ENCODE data around the gene EBF4.

Gene EBF4

DNA sequence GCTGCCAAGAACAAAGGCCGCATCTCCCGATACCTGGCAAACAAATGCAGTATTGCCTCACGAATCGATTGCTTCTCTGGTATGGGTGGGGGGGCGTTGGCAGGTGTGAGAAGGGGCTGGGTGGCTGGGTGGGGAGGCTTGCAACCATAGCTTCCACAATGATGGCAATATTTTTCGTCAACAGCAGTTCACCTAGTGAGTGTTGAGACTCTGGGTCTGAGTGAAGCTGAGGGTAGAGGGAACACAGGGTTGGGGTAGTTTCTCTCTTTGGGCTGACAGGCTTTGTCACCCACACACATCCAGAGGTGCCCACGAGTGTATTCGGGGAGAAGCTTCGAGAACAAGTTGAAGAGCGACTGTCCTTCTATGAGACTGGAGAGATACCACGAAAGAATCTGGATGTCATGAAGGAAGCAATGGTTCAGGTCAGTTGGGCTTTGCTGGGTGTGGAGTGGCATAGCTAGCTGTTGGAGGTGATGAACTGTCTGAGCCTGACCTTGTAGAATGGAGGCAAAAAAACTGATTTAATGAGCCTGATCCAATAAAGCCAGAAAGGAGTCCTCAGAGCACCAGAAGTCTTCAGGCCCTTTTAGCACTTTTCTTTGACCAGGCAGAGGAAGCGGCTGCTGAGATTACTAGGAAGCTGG, 36.0 kb upstream of the EBF4 start:
- no peak for DNase-seq (ENCODE audit: extremely low spot score)
- ChIA-PET CTCF (no interaction called here), POLR2A (interaction anchor here (0.6 to 7.0 kb wide), 5 partner anchors 7 to 135 kb away, joined by 3 to 79 read pairs (median 3); partner anchors contain the start of gene IDH3B)
- no peak for TF ChIP-seq NFRKB (IDR thresholded peaks at IDR 0.05)
- no peak for TF ChIP-seq ELF4 (IDR thresholded peaks at IDR 0.05)
- no peak for TF ChIP-seq HDGF (IDR thresholded peaks at IDR 0.05; ENCODE audit: borderline replicate concordance)
- TF ChIP-seq FOXK2 (IDR thresholded peaks at IDR 0.05), result no peak
- TF ChIP-seq FOXM1 (IDR thresholded peaks at IDR 0.05; ENCODE audit: borderline replicate concordance), result no peak
- TF ChIP-seq BHLHE40 (IDR thresholded peaks at IDR 0.05; ENCODE audit: borderline replicate concordance), result no peak
- no peak for TF ChIP-seq CTBP1 (IDR thresholded peaks at IDR 0.05; ENCODE audit: borderline replicate concordance)
- no peak for TF ChIP-seq ARNT (IDR thresholded peaks at IDR 0.05)
- no peak for TF ChIP-seq LEF1 (IDR thresholded peaks at IDR 0.05; ENCODE audit: borderline replicate concordance)

DNA sequence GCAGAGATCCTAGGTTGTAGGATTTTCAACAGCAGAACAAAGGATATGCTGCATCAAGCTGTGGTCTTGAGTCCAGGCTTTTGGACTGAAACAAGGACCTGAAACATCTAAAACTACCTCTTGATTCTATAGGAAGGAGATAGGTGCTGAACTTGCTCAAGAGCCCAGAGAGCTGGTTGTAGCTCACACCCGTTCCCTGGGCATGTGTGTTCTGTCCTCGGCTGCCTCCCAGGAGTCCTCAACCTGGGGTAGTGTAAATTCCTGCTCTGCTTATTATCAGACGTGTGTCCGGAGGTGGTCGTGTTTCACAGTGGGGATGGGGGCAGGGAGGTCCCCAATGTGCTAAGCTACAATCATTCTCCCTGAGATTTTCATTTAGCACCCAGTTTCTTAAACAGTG, 35.3 kb upstream of the EBF4 start:
- TF ChIP-seq SUZ12 (IDR thresholded peaks at IDR 0.05) (no peak), BHLHE40 (IDR thresholded peaks at IDR 0.05; ENCODE audit: borderline replicate concordance) (no peak), FOXA1 (IDR thresholded peaks at IDR 0.05) (no peak), CTBP1 (IDR thresholded peaks at IDR 0.05; ENCODE audit: borderline replicate concordance) (no peak), ARNT (IDR thresholded peaks at IDR 0.05) (no peak), HDGF (IDR thresholded peaks at IDR 0.05; ENCODE audit: borderline replicate concordance) (no peak), NFRKB (IDR thresholded peaks at IDR 0.05) (no peak), SP1 (IDR thresholded peaks at IDR 0.05) (no peak), LEF1 (IDR thresholded peaks at IDR 0.05; ENCODE audit: borderline replicate concordance) (no peak), FOXM1 (IDR thresholded peaks at IDR 0.05; ENCODE audit: borderline replicate concordance) (no peak)
- TF ChIP-seq, protein P1, sequence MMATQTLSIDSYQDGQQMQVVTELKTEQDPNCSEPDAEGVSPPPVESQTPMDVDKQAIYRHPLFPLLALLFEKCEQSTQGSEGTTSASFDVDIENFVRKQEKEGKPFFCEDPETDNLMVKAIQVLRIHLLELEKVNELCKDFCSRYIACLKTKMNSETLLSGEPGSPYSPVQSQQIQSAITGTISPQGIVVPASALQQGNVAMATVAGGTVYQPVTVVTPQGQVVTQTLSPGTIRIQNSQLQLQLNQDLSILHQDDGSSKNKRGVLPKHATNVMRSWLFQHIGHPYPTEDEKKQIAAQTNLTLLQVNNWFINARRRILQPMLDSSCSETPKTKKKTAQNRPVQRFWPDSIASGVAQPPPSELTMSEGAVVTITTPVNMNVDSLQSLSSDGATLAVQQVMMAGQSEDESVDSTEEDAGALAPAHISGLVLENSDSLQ (IDR thresholded peaks at IDR 0.05), result no peak
- CTCF ChIA-PET, result no interaction called here
- POLR2A ChIA-PET, result interaction anchor here (1.0 to 7.0 kb wide), 4 partner anchors 7 to 135 kb away, joined by 3 to 79 read pairs (median 3); partner anchors contain the start of gene IDH3B

DNA sequence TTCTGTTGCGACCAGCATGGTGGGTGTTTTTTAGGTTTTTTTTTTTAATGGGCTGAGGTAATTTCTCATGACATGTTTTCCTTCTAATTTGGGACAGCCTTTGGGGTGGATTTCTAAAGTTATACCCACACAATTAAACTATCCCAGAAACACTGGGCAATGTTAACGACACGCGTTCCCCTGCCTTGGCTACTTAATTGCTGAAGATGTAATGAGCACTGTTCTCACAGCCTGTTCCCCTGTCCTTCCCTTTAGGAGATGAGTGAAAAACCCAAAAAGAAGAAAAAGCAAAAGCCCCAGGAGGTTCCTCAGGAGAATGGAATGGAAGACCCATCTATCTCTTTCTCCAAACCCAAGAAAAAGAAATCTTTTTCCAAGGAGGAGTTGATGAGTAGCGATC, 34.9 kb upstream of the EBF4 start:
- DNase-seq (ENCODE audit: extremely low spot score), result no peak
- ChIA-PET POLR2A (interaction anchor here (1.0 to 7.0 kb wide), 3 partner anchors 6 to 31 kb away, joined by 3 to 79 read pairs (median 3); partner anchors contain the start of gene IDH3B), CTCF (no interaction called here)
- no peak for TF ChIP-seq FOXK2 (IDR thresholded peaks at IDR 0.05)
- TF ChIP-seq LEF1 (IDR thresholded peaks at IDR 0.05; ENCODE audit: borderline replicate concordance), result no peak
- TF ChIP-seq L3MBTL2 (conservative IDR thresholded peaks at IDR 0.05), result no peak
- TF ChIP-seq ARNT (IDR thresholded peaks at IDR 0.05), result no peak
- no peak for TF ChIP-seq HDGF (IDR thresholded peaks at IDR 0.05; ENCODE audit: borderline replicate concordance)
- no peak for TF ChIP-seq BHLHE40 (IDR thresholded peaks at IDR 0.05; ENCODE audit: borderline replicate concordance)
- TF ChIP-seq ZNF384 (IDR thresholded peaks at IDR 0.05), result no peak
- no peak for TF ChIP-seq TARDBP (IDR thresholded peaks at IDR 0.05)
- no peak for TF ChIP-seq SP1 (IDR thresholded peaks at IDR 0.05)
- TF ChIP-seq CTBP1 (IDR thresholded peaks at IDR 0.05; ENCODE audit: borderline replicate concordance), result no peak
- TF ChIP-seq SUZ12 (IDR thresholded peaks at IDR 0.05), result no peak
- no peak for TF ChIP-seq ELF4 (IDR thresholded peaks at IDR 0.05)
- TF ChIP-seq, protein P1 (IDR thresholded peaks at IDR 0.05), result no peak
- TF ChIP-seq NFRKB (IDR thresholded peaks at IDR 0.05), result no peak
- no peak for TF ChIP-seq FOXA1 (IDR thresholded peaks at IDR 0.05)
- no peak for TF ChIP-seq FOXM1 (IDR thresholded peaks at IDR 0.05; ENCODE audit: borderline replicate concordance)

More for the DNA sequence above, 35.3 kb upstream of the EBF4 start:
- DNase-seq (ENCODE audit: extremely low spot score), result no peak

DNA sequence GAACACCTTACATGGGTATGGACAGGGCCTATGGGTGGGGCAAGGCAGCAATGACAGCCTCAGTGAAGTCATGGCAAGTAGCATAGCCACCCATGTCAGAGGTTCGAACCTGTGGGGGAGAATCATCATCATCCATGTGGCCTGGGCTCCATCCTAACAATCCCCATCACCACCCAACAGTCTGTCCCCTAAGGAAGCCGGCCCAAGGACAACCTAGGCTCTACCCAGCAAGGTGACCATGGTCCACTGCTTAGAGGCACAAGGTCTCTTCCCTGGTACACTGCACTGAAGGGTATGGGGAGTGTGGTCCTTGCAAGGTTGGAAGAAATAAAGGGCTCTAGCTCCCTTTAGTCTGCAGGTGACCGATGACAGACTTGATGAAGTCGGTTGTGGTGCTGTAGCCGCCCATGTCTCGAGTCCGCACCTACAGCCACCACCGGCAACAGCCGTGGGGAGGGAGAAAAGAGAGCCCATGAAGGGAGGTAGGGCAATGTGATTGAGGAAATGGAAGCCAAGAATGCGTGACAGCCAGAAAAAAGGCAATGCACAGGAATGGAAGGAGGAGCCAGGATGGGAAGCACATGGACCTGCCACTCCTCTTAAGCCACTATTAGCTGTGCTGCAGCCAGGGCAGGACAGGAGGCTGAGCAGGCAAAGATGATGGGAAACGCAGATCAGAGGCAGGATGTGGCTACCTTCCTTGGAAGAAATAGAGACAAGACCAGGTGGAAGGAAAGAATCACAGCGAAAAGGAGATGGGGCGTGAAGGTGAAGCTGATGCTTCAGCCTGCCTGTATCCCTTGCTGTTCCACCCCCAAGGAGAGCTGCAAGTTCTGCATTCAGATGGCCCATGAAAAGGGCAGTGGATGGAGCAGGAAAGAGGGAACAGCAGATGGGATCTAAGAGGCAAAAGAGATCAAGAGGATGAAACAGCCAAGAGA, 33.9 kb upstream of the EBF4 start:
- TF ChIP-seq, protein P1 (IDR thresholded peaks at IDR 0.05), result no peak
- TF ChIP-seq ARNT (IDR thresholded peaks at IDR 0.05) (no peak), HDGF (IDR thresholded peaks at IDR 0.05; ENCODE audit: borderline replicate concordance) (no peak), BHLHE40 (IDR thresholded peaks at IDR 0.05; ENCODE audit: borderline replicate concordance) (0 out of 2 replicates have a peak, but pooled peaks have one; percentile 14), ZNF384 (IDR thresholded peaks at IDR 0.05) (no peak), CTBP1 (IDR thresholded peaks at IDR 0.05; ENCODE audit: borderline replicate concordance) (no peak), L3MBTL2 (conservative IDR thresholded peaks at IDR 0.05) (0 out of 2 replicates have a peak, but pooled peaks have one; percentile 16)
- no peak for DNase-seq (ENCODE audit: extremely low spot score)
- POLR2A ChIA-PET, result interaction anchor here (1.4 kb wide), 1 partner anchor 151 kb away, joined by 4 read pairs; no protein-coding TSS in a partner anchor
- CTCF ChIA-PET, result no interaction called here

DNA sequence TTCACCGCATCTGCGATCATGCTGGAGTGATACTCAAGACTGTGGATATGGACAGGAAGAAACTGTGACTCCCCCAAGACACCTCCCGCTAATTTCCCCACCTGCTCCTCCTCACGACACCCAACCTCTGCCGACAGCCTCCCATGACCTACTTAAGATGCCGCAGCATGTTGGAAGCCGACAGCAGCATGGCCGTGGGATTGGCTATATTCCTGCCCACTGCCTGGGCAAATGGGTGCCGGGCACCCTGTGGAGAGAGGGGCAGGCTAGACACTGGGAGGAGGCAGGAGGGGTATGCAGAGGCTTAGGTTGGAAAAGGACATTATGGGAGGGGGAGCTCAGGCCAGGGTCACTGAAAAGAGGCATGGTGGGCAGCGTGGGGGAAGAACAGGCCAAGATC, 33.0 kb upstream of the EBF4 start:
- no peak for DNase-seq (ENCODE audit: extremely low spot score)
- TF ChIP-seq ZNF384 (IDR thresholded peaks at IDR 0.05) (no peak), ELF4 (IDR thresholded peaks at IDR 0.05) (no peak), CTBP1 (IDR thresholded peaks at IDR 0.05; ENCODE audit: borderline replicate concordance) (no peak), LEF1 (IDR thresholded peaks at IDR 0.05; ENCODE audit: borderline replicate concordance) (no peak), FOXA1 (IDR thresholded peaks at IDR 0.05) (no peak), HDGF (IDR thresholded peaks at IDR 0.05; ENCODE audit: borderline replicate concordance) (no peak), SUZ12 (IDR thresholded peaks at IDR 0.05) (no peak), FOXK2 (IDR thresholded peaks at IDR 0.05) (no peak)
- TF ChIP-seq, protein P1 (IDR thresholded peaks at IDR 0.05), result no peak
- ChIA-PET POLR2A (interaction anchor here (1.2 to 1.5 kb wide), 2 partner anchors 8 to 189 kb away, joined by 3 to 10 read pairs; partner anchors contain the start of gene SNRPB), CTCF (no interaction called here)

All from HEK293T (cell line).